GM23248 (cell line): ENCODE results near the gene ITPA. TPM values are rescaled to one million over a fixed set of nuclear protein-coding genes. Genes with fewer than 3 reads are reported as not detected.

ENCODE experiments used
- DNase-seq: peaks from one replicate; pipeline ENCODE4 v3.0.0-alpha.2; 2015
- H2AFZ ChIP-seq: fragments of 200-600 bp; sonication (generic); 2 replicates; pipeline ENCODE4 v1.6.1; 2016; ENCODE audit warnings: antibody characterized with exemption
- H3F3A ChIP-seq: fragments of 200-600 bp; sonication (generic); 2 replicates; pipeline ENCODE4 v1.6.1; 2016; ENCODE audit warnings: mild to moderate bottlenecking, antibody characterized with exemption, mixed run types; ENCODE audit not compliant: insufficient read depth
- H3K27ac ChIP-seq: fragments of 200-600 bp; sonication (generic); 2 replicates; pipeline ENCODE4 v1.5.1; 2016; ENCODE audit warnings: mild to moderate bottlenecking
- H3K27me3 ChIP-seq: fragments of 200-600 bp; sonication (generic); replicated peaks from 2 replicates; pipeline ENCODE4 v1.6.1; 2016; ENCODE audit warnings: mild to moderate bottlenecking; ENCODE audit not compliant: insufficient read depth
- H3K36me3 ChIP-seq: fragments of 200-600 bp; sonication (generic); 2 replicates; pipeline ENCODE4 v1.6.1; 2016; ENCODE audit warnings: low read depth, mild to moderate bottlenecking
- H3K4me1 ChIP-seq: fragments of 200-600 bp; sonication (generic); 2 replicates; pipeline ENCODE4 v1.6.1; 2016; ENCODE audit warnings: mild to moderate bottlenecking; ENCODE audit not compliant: insufficient read depth
- H3K4me2 ChIP-seq: fragments of 200-600 bp; sonication (generic); one replicate; pipeline ENCODE4 v1.6.1; 2016; ENCODE audit warnings: mild to moderate bottlenecking; ENCODE audit not compliant: unreplicated experiment
- H3K4me3 ChIP-seq: fragments of 200-600 bp; sonication (generic); 2 replicates; pipeline ENCODE4 v1.5.1; 2016; ENCODE audit warnings: mild to moderate bottlenecking
- H3K79me2 ChIP-seq: fragments of 200-600 bp; sonication (generic); 2 replicates; pipeline ENCODE4 v1.6.1; 2016; ENCODE audit warnings: mild to moderate bottlenecking; ENCODE audit not compliant: insufficient read depth
- H3K9ac ChIP-seq: fragments of 200-600 bp; sonication (generic); 2 replicates; pipeline ENCODE4 v1.6.1; 2016; ENCODE audit warnings: mild to moderate bottlenecking
- H3K9me2 ChIP-seq: fragments of 200-600 bp; sonication (generic); 2 replicates; pipeline ENCODE4 v1.6.1; 2016; ENCODE audit warnings: mixed run types, mild to moderate bottlenecking, moderate library complexity; ENCODE audit not compliant: insufficient read depth
- H3K9me3 ChIP-seq: fragments of 200-600 bp; sonication (generic); one replicate; pipeline ENCODE4 v1.6.1; 2017; ENCODE audit warnings: low read depth
- H4K20me1 ChIP-seq: fragments of 200-600 bp; sonication (generic); 2 replicates; pipeline ENCODE4 v1.6.0; 2016; ENCODE audit not compliant: insufficient read depth
- EZH2 ChIP-seq: fragments of 200-600 bp; sonication (generic); IDR thresholded peaks from 2 replicates; pipeline ENCODE4 v1.6.1; 2018; ENCODE audit warnings: antibody characterized with exemption, mild to moderate bottlenecking; ENCODE audit not compliant: insufficient read depth, poor library complexity, severe bottlenecking
- EZH2phosphoT487 ChIP-seq: fragments of 200-600 bp; sonication (generic); IDR thresholded peaks from 2 replicates; pipeline ENCODE4 v1.6.1; 2018; ENCODE audit warnings: antibody characterized with exemption, moderate library complexity, mild to moderate bottlenecking, low read depth; ENCODE audit not compliant: insufficient read depth
- WGBS, 2 experiments: methylation state at CpG; one replicate each; pipeline ENCODE4 v1.1.6; 2015 to 2017; ENCODE audit warnings: low lambda C conversion rate in 2 of 2, low coverage in 1 of 2; ENCODE audit errors: missing lambda C conversion rate in 2 of 2; 5-methylcytosine and 5-hydroxymethylcytosine counted together
- in situ Hi-C: fragments of 300-500 bp; cut with MboI; formaldehyde crosslinking; loops from 2 replicates; pipeline ENCODE4 v1.15.0; 2020
- polyA plus RNA-seq: library from polyadenylated mRNA; unstranded; fragments of >200 nt; fragmentation: Nextera tagmentation; extraction: Ambion mirVana; gene quantifications from 2 replicates; pipeline ENCODE4 v1.2.1, GENCODE V29; 2016
- total RNA-seq: library from RNA; depleted of rRNA; stranded (reverse); fragments of >200 nt; shearing (Covaris generic); gene quantifications from 2 replicates; pipeline ENCODE4 v1.2.3, GENCODE V29; 2014

ITPA gene
- total and polyA plus RNA-seq, 2 experiments from 2014 or later = 43.6 to 63.8 TPM

- H3K4me1 ChIP-seq = peaks cover 3% of the 10 kb centered on the region; the same call in 1 of the 2 replicates
- TF ChIP-seq EZH2 (no peak), EZH2phosphoT487 (no peak)
- no peak overlapping the region for H3K27ac ChIP-seq
- in situ Hi-C loops = no loop called here
- H3K36me3 ChIP-seq = no peaks in the 10 kb centered on the region
- WGBS, 2 experiments = 74 to 75% methylated on average over 14 of the region's 14 CpGs
- peaks cover 17% of the 10 kb centered on the region for H3K79me2 ChIP-seq
- no peak overlapping the region for H3K9ac ChIP-seq
- no peaks in the 10 kb centered on the region for H3K27me3 ChIP-seq
- H4K20me1 ChIP-seq = peaks cover 4% of the 10 kb centered on the region; the same call in 1 of the 2 replicates
- no peak for DNase-seq
- H3F3A ChIP-seq = no peaks in the 10 kb centered on the region
- no peaks in the 10 kb centered on the region for H3K9me2 ChIP-seq
- H2AFZ ChIP-seq = no peak overlapping the region
- H3K4me2 ChIP-seq = no peak overlapping the region
- no peaks in the 10 kb centered on the region for H3K9me3 ChIP-seq
- no peak overlapping the region for H3K4me3 ChIP-seq
Measured at GRCh38 chr20:3163099-3164042, 45.9 kb upstream of the ITPA start.

GRCh38 chr20:3164043-3164762, 45.1 kb upstream of the ITPA start:
- WGBS, 2 experiments = 83 to 89% methylated on average over 4 to 30 of the region's 32 CpGs
- H3K36me3 ChIP-seq = no peaks in the 10 kb centered on the region
- DNase-seq = no peak
- H3K9ac ChIP-seq = no peak overlapping the region
- in situ Hi-C loops = no loop called here
- H3K27me3 ChIP-seq = no peaks in the 10 kb centered on the region
- no peak overlapping the region for H3K4me2 ChIP-seq
- no peaks in the 10 kb centered on the region for H3F3A ChIP-seq
- TF ChIP-seq EZH2phosphoT487 (no peak), EZH2 (no peak)
- H3K27ac ChIP-seq = no peak overlapping the region
- no peaks in the 10 kb centered on the region for H3K9me2 ChIP-seq
- H3K4me1 ChIP-seq = no peaks in the 10 kb centered on the region
- no peaks in the 10 kb centered on the region for H3K9me3 ChIP-seq
- H2AFZ ChIP-seq = no peak overlapping the region
- H4K20me1 ChIP-seq = no peaks in the 10 kb centered on the region
- H3K4me3 ChIP-seq = no peak overlapping the region
- peaks cover 8% of the 10 kb centered on the region for H3K79me2 ChIP-seq

- Histone ChIP-seq H3K27me3 (no peaks in the 10 kb centered on the region), H3K4me3 (no peak overlapping the region), H3K4me1 (no peaks in the 10 kb centered on the region), H3K9me2 (no peaks in the 10 kb centered on the region), H4K20me1 (no peaks in the 10 kb centered on the region), H3K79me2 (0 out of 2 replicates have a peak, but pooled peaks cover 3% of the 10 kb centered on the region), H3F3A (no peaks in the 10 kb centered on the region), H3K36me3 (no peaks in the 10 kb centered on the region), H3K9me3 (no peaks in the 10 kb centered on the region), H3K4me2 (no peak overlapping the region), H2AFZ (no peak overlapping the region), H3K9ac (no peak overlapping the region), H3K27ac (no peak overlapping the region)
- no peak for DNase-seq
- WGBS, 2 experiments = 82 to 86% methylated on average over 38 to 41 of the region's 41 CpGs
- in situ Hi-C loops = no loop called here
- TF ChIP-seq EZH2phosphoT487 (no peak), EZH2 (no peak)
Measured at GRCh38 chr20:3164763-3165410, 44.4 kb upstream of the ITPA start.
